GM19351 (cell line): ENCODE measurements around the gene YPEL3.
"Not testable (repeated sequence)": the region's sequence is repeated elsewhere in the genome, so short reads cannot be mapped to it uniquely, and the experiment has no call there.

ENCODE experiments used
- ATAC-seq: cut with Tn5 transposase; IDR thresholded peaks from one replicate; pipeline ENCODE4 v1.9.1; 2021; ENCODE audit warnings: mild to moderate bottlenecking, moderate library complexity; ENCODE audit not compliant: unreplicated experiment

Gene YPEL3, protein sequence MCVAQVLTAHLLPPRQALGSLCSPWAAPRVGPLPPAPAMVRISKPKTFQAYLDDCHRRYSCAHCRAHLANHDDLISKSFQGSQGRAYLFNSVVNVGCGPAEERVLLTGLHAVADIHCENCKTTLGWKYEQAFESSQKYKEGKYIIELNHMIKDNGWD

DNA sequence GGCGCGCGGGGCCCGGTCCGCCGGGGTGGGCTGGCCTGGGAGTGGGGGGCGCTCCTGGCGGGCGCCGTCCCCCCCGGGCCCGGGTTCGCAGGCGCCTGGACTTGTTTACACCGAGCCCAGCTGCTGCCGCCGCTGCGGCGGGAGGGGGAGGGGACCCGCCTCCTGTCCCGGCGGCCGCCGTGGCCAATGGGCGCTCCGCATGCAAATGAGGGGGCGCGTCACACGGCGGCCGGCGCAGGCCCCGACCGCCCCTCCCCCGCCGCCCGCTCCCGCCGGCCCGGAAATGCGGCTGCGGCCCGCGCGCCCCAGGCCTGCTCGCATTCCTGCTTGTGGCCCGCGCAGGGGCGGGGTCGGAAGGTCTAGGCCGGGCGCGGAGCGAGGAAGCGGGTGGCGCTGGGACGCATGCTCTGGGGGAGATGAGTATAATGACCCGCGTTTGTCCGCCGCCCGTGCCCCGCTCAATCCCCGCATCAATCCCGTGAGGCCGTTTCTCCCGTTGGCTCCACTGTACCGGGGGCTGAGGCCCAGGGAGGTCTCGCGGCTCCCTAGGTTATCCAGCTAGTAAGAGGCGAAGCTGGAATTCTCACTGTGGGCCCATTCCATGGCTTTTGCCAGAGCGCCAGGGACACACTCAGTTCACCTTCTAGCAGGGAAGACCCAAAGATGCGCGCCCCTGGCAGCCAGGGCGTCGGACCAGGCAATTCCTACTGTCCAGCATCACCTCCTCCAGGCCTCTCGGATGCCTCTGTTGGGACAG lies at the start of gene YPEL3:
TSS of gene YPEL3 (minus strand) at position 109 of the 757 bp plus-strand sequence. CDS start 731 bp downstream, outside the sequence.
- no peak for ATAC-seq

GRCh38 chr16:30145657-30146056 lies 49.6 kb upstream of the YPEL3 start:
- ATAC-seq: no peak

DNA sequence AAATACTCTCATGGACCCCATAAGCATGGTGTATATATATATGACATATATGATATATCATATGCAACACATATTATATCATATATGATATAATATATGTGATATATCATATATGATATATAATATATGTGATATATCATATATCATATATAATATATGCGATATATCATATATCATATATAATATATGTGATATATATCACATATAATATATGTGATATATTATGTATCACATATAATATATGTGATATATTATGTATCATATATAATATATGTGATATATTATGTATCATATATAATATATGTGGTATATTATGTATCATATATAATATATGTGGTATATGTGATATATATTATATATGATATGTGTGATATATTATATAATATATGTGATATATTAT lies 48.9 kb upstream of the YPEL3 start:
- ATAC-seq: no peak

- no peak for ATAC-seq
Observed at GRCh38 chr16:30144017-30144416, 48.0 kb upstream of the YPEL3 start.

GRCh38 chr16:30143347-30143702 lies 47.3 kb upstream of the YPEL3 start:
- no peak for ATAC-seq

DNA sequence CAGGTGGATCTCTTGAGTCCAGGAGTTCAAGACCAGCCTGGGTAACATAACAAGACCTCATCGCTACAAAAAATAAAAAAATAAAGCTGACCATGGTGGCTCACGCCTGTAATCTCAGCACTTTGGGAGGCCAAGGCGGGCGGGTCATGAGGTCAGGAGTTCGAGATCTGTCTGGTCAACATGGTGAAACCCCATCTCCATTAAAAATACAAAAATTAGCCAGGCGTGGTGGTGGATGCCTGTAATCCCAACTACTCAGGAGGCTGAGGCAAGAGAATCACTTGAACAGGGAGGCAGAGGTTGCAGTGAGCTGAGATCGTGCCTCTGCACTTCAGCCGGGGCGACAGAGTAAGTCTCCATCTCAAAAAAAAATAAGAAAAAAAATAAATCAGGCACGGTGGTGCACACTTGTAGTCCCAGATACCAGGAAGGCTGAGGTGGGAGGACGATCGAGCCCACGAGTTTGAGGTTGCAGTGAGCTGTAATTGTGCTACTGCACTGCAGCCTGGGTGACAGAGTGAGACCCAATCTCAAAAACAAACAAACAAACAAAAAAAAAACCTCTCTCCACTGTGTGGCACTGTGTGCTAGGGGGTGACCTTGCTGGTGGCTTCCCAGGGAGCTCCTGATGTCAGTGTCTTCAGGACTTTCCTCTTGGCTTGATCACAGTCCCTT lies 46.8 kb upstream of the YPEL3 start:
- ATAC-seq: no peak

DNA sequence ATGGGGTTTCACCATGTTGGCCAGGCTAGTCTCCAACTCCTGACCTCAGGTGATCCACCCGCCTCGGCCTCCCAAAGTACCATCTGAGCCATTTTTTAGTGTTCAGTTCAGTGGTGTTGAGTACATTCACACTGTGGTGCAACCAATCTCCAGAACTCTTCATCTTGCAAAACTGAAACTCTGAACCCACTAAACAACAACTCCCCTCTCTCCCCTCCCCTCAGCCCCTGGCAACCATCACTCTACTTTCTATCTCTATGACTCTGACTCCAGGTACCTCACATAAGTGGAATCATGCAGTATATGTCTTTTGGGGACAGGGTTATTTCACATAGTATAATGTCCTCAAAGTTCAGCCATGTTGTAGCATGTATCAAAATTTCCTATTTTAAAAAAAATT lies 45.7 kb upstream of the YPEL3 start:
- no peak for ATAC-seq

- ATAC-seq: no peak
Observed at GRCh38 chr16:30139583-30140481, 43.8 kb upstream of the YPEL3 start.

DNA sequence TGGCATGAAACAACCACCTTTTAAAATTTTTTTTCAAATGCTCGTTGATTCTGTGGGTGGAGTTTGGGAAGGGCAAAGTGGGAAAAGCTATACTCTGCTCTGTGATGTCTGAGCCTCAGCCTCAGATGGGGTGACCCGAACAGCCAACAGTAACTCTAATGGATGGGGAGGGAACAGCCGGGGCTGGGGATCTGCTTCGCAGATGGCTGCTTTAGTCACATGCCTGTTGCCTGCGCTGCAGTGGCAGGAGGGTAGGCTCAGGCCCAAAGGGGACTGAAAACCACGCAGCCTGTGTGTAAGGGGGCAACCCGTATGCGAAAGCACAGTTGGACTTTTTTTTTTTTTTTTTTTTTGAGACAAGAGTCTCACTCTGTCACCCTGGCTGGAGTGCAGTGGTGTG lies 41.9 kb upstream of the YPEL3 start:
- ATAC-seq: no peak

- ATAC-seq: no peak
Observed at GRCh38 chr16:30136971-30137605, 41.1 kb upstream of the YPEL3 start.

- no peak for ATAC-seq
Observed at GRCh38 chr16:30132591-30132990, 36.6 kb upstream of the YPEL3 start.

DNA sequence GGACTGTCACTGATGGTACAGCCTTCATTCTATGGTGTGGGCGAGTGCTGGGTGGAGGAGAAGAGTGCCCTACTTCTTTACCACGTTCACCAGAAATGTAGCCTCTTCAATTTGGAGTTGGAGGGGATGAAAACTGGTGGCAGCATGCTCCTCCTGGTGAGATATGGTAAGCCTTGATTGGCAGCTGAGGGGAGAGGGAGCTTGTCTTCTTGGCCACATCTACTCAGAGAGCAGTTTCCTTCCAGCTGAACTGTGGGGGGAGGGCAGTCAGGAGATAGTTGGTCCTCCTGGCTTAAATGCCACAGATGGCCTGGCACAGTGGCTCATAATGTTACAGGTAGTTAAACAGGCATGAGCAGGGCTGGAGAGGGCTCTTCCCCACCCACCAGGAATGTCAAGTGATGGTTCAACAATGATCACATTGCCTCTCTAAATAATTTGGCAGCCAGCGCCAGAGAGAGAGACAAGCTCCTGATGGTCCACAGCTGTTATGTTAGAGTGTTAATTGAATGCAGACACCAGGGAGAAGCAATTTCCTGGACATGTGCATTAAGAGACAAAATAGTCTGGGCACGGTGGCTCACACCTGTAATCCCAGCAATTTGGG lies 36.0 kb upstream of the YPEL3 start:
- ATAC-seq: no peak

DNA sequence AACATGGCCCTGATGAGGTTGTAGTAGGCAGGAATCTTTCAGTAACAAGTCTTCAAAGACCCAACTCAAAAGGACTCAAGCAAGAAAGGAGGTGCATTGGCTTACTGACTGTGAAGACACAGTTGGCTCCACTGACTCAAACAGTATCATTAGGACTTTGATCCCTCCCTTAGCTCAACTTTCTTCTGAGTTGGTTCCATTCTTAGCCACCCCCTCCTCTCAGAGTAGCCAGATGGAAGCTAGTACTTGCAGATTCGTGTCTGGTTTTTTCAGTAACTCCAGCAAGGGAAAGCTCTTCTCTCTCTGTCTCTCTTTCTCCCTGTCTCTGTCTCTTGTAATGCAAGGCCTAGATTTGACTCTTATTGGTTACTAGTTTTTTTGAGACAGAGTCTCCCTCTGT lies 32.0 kb upstream of the YPEL3 start:
- no peak for ATAC-seq

DNA sequence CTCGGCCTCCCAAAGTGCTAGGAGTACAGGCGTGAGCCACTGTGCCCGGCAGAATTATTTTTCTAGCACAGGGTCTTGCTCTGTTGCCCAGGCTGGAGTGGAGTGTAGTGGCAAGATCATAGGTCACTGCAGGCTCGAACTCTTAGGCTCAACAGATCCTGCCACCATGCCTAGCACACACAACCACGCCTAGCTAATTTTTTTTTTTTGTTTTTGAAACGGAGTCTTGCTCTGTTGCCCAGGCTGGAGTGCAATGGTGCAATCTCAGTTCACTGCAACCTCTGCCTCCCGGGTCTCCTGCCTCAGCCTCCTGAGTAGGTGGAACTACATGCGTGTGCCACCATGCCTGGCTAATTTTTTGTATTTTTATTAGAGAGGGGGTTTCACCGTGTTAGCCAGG lies 29.7 kb upstream of the YPEL3 start:
- ATAC-seq: not testable (repeated sequence)

DNA sequence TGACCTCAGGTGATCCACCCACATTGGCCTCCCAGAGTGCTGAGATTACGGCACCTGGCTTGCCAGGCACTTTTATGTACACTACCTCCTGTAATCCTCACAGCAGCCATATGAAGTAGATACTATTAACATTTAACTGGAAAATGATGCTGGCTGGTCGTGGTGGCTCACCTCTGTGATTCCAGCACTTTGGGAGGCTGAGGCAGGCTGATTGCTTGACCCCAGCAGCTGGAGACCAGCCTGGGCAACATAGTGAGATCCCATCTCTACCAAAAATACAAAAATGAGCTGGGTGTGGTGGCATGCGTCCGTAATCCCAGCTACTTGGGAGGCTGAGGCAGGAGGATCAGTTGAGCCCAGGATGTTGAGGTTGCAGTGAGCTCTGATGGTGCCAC lies 29.0 kb upstream of the YPEL3 start:
- no peak for ATAC-seq

DNA sequence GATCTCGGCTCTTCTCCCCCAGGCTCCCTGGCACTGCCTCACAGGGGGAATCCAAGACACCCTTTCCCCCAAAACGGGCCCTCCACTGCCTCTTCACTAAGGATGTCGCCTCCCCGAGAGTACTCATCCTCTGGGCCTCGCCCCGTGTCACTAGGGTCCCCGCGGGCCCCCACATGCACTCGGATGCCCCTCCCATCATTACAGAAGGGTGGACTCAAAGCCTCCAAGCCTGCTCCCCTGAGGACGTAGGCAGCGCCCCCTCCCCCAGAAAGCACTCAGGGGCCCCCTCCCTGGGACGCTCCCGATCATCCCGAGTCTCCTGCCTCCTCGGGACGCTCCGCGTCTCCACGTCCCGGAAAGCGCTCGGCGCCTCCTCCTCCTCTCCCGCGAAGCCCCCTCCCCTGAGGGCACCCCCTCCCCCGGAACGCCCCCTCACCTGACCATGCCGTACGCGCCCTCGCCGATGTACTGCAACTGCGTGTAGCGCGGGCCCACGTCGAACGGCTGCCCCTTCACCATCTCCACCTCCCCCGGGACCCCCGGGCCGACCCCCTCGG lies 26.7 kb upstream of the YPEL3 start:
- ATAC-seq: no peak

- no peak for ATAC-seq
Observed at GRCh38 chr16:30121741-30122571, 25.9 kb upstream of the YPEL3 start.

- ATAC-seq: no peak
Observed at GRCh38 chr16:30120340-30121105, 24.5 kb upstream of the YPEL3 start.
